ENCODE measurements around the gene LRRK1. TPM values are rescaled to one million over a fixed set of nuclear protein-coding genes. Genes with fewer than 3 reads are reported as not detected.

LRRK1 gene
- polyA plus RNA-seq, 1 donor (not counting 4 experiments of a cell fraction or from before 2014, with no cell fraction given) = 6.2 TPM

DNA sequence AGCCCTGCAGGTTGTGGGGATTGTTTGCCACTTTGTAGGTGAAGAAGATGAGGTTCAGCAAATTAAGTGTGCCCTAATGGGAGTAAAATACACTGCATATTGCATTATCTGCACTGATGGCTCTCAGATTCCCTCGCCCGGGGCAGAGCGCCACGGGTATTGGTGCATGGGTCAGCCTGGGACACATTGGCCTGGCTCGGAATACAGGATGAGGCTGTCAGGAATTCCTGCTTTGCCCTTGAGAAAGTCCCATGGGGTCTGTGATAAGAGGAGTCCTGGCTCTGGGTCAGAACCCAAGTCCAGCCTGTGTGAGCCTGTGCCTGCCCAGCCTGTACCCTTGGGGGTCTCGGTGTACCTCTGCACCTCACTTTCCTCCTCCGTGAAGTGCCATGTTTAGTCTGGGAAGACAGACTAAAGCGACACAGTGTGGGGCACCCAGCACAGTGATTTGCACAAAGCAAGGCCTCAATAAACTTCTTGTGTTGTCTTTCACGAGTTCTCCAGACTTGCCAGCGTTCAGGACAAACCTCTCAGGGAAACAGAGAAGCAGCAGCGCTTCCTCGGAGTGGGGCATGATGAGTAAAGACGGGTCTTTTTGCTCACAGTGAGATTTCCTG is 107.6 kb downstream of the LRRK1 start:
- Histone ChIP-seq H3K4me2 (ENCODE audit: control insufficient read depth, extremely low read depth, insufficient read depth, low read depth, low read length) (no peak overlapping the region), H4K20me1 (ENCODE audit: control insufficient read depth, extremely low read depth, insufficient read depth, low read length) (no peaks in the 10 kb centered on the region), H2AFZ (ENCODE audit: control insufficient read depth, low read length) (no peak overlapping the region), H3K79me2 (ENCODE audit: control insufficient read depth, insufficient read depth, low read length) (no peaks in the 10 kb centered on the region), H3K27ac (ENCODE audit: control insufficient read depth, insufficient read depth, low read length) (no peak overlapping the region), H3K4me1 (ENCODE audit: control insufficient read depth, extremely low read depth, insufficient read depth, low read length) (no peaks in the 10 kb centered on the region), H3K9me3 (ENCODE audit: control insufficient read depth, low read depth, low read length) (no peaks in the 10 kb centered on the region), H3K9ac (ENCODE audit: control insufficient read depth, extremely low read depth, insufficient read depth, low read length) (no peak overlapping the region), H3K36me3 (ENCODE audit: control insufficient read depth in 2 of 2, extremely low read depth in 1 of 2, insufficient read depth in 2 of 2, low read length in 2 of 2) (peaks cover 13 to 24% of the 10 kb centered on the region in 2 experiments), H3K27me3 (ENCODE audit: control insufficient read depth, extremely low read depth, insufficient read depth, low read length) (no peaks in the 10 kb centered on the region), H3K4me3 (ENCODE audit: control insufficient read depth in 2 of 3, extremely low read depth in 1 of 3, insufficient read depth in 2 of 3, low read depth in 1 of 3, low read length in 3 of 3) (no peak overlapping the region), H3K9me1 (ENCODE audit: control insufficient read depth, extremely low read depth, insufficient read depth, low read length) (no peaks in the 10 kb centered on the region)
- FAIRE-seq = no peak
- TF ChIP-seq EZH2 (IDR thresholded peaks at IDR 0.05; ENCODE audit: low read length) = no peak
- dilution Hi-C loops (cut with MboI; ENCODE audit: extremely low pct_ligation_motif_present, low sequenced_read_pairs) = no loop called here
- DNase-seq (ENCODE audit: low read depth, low spot score) = no peak

DNA sequence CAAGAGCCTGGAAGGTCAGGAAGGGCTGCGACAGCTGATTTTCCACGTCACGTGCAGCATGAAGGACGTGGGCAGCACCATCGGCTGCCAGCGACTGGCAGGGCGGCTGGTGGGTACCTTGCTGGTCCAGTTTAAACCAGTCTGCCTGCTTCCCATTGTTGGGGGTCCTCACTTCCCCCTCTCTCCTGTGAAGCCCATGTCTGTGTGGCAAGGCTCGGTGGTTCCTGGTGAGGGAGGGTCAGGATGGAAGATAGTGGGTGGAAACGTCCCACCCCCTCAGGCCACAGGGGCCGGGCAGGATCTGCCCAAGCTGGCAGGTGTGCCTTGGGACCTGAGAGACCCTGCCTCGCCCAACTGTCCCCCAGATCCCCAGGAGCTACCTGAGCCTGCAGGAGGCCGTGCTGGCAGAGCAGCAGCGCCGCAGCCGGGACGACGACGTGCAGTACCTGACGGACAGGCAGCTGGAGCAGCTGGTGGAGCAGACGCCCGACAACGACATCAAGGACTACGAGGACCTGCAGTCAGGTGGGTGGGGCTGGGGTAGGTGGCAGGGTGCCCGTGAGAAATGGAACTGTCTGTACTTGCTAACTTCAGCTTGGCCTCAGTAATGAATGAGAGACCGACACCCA is 108.2 kb downstream of the LRRK1 start:
- no peaks in the 10 kb centered on the region for H4K20me1 ChIP-seq (ENCODE audit: control insufficient read depth, extremely low read depth, insufficient read depth, low read length)
- H3K4me3 ChIP-seq (ENCODE audit: control insufficient read depth in 2 of 3, extremely low read depth in 1 of 3, insufficient read depth in 2 of 3, low read depth in 1 of 3, low read length in 3 of 3) = no peak overlapping the region
- no peak for TF ChIP-seq CTCF (optimal IDR thresholded peaks at IDR 0.05 in 1 of 3, IDR thresholded peaks at IDR 0.05 in 1 of 3, conservative IDR thresholded peaks at IDR 0.05 in 1 of 3; ENCODE audit: extremely low read depth in 1 of 3, insufficient read depth in 2 of 3, low read length in 3 of 3)
- dilution Hi-C loops (cut with MboI; ENCODE audit: extremely low pct_ligation_motif_present, low sequenced_read_pairs) = no loop called here
- no peaks in the 10 kb centered on the region for H3K9me3 ChIP-seq (ENCODE audit: control insufficient read depth, low read depth, low read length)
- no peaks in the 10 kb centered on the region for H3K79me2 ChIP-seq (ENCODE audit: control insufficient read depth, insufficient read depth, low read length)
- H3K27ac ChIP-seq (ENCODE audit: control insufficient read depth, insufficient read depth, low read length) = no peak overlapping the region
- no peak overlapping the region for H2AFZ ChIP-seq (ENCODE audit: control insufficient read depth, low read length)
- H3K4me1 ChIP-seq (ENCODE audit: control insufficient read depth, extremely low read depth, insufficient read depth, low read length) = no peaks in the 10 kb centered on the region
- H3K36me3 ChIP-seq (ENCODE audit: control insufficient read depth in 2 of 2, extremely low read depth in 1 of 2, insufficient read depth in 2 of 2, low read length in 2 of 2) = peaks cover 10 to 24% of the 10 kb centered on the region in 2 experiments
- no peak for FAIRE-seq
- H3K27me3 ChIP-seq (ENCODE audit: control insufficient read depth, extremely low read depth, insufficient read depth, low read length) = no peaks in the 10 kb centered on the region
- no peak for DNase-seq (ENCODE audit: low read depth, low spot score)
- no peak overlapping the region for H3K4me2 ChIP-seq (ENCODE audit: control insufficient read depth, extremely low read depth, insufficient read depth, low read depth, low read length)
- no peak overlapping the region for H3K9ac ChIP-seq (ENCODE audit: control insufficient read depth, extremely low read depth, insufficient read depth, low read length)
- no peaks in the 10 kb centered on the region for H3K9me1 ChIP-seq (ENCODE audit: control insufficient read depth, extremely low read depth, insufficient read depth, low read length)
